OCI-LY3 (cell line): Measurements from ENCODE around the gene TMA7.

Source experiments
- H2AFZ ChIP-seq: fragments of 200-600, 300-600 bp; shearing (Covaris generic); 2 replicates; pipeline ENCODE4 v1.6.0; 2014; ENCODE audit warnings: antibody characterized with exemption, low read depth, low read length
- H3K27ac ChIP-seq: fragments of 200-600, 300-600 bp; sonication (generic); 2 replicates; pipeline ENCODE4 v1.5.1; 2014; ENCODE audit warnings: mild to moderate bottlenecking, low read length, moderate library complexity, mixed read lengths
- H3K27me3 ChIP-seq: fragments of 200-600, 300-600 bp; sonication (generic); 2 replicates; pipeline ENCODE4 v1.6.1; 2014; ENCODE audit warnings: low read depth, low read length, mixed read lengths
- H3K36me3 ChIP-seq: fragments of 200-600, 300-600 bp; sonication (generic); replicated peaks from 2 replicates; pipeline ENCODE3; 2014; ENCODE audit warnings: low read depth, low read length, mixed read lengths
- H3K4me1 ChIP-seq: fragments of 300-600, 200-600 bp; sonication (generic); 2 replicates; pipeline ENCODE4 v1.6.1; 2014; ENCODE audit warnings: low read length, mixed read lengths
- H3K4me2 ChIP-seq: fragments of 200-600, 300-600 bp; sonication (generic); 2 replicates; pipeline ENCODE4 v1.6.1; 2014; ENCODE audit warnings: low read length, mixed read lengths
- H3K4me3 ChIP-seq: fragments of 300-600, 200-600 bp; sonication (generic); 2 replicates; pipeline ENCODE4 v1.5.1; 2014; ENCODE audit warnings: antibody characterized with exemption, mild to moderate bottlenecking, low read length, moderate library complexity
- H3K79me2 ChIP-seq: fragments of 300-600, 200-600 bp; shearing (Covaris generic); 2 replicates; pipeline ENCODE4 v1.6.1; 2014; ENCODE audit warnings: mild to moderate bottlenecking, low read length, mixed read lengths
- H3K9ac ChIP-seq: fragments of 300-600, 200-600 bp; shearing (Covaris generic); 2 replicates; pipeline ENCODE4 v1.6.0; 2014; ENCODE audit warnings: mild to moderate bottlenecking, low read length, moderate library complexity
- H3K9me3 ChIP-seq: fragments of 200-600, 300-600 bp; shearing (Covaris generic); 2 replicates; pipeline ENCODE4 v1.6.1; 2014; ENCODE audit warnings: low read length, mixed read lengths; ENCODE audit not compliant: insufficient read depth
- H4K20me1 ChIP-seq: fragments of 200-600, 300-600 bp; sonication (generic); 2 replicates; pipeline ENCODE4 v1.6.1; 2016; ENCODE audit warnings: low read length, mixed read lengths; ENCODE audit not compliant: insufficient read depth
- CTCF ChIP-seq: fragments of 200-600, 300-600 bp; sonication (generic); IDR thresholded peaks from 2 replicates; pipeline ENCODE4 v1.5.1; 2014; ENCODE audit warnings: antibody characterized with exemption, low read length, low read depth
- EZH2phosphoT487 ChIP-seq: fragments of 200-600 bp; shearing (Covaris generic); IDR thresholded peaks from 2 replicates; pipeline ENCODE4 v1.6.1; 2018; ENCODE audit warnings: antibody characterized with exemption, mixed run types, low read depth

The TMA7 gene

GRCh38 chr3:48409291-48410201 lies 30.5 kb upstream of the TMA7 start:
- Histone ChIP-seq H2AFZ (no peak overlapping the region), H3K27ac (no peak overlapping the region), H3K79me2 (no peaks in the 10 kb centered on the region), H3K9ac (no peak overlapping the region), H4K20me1 (no peaks in the 10 kb centered on the region), H3K4me3 (no peak overlapping the region), H3K36me3 (peaks cover 4% of the 10 kb centered on the region), H3K4me1 (no peaks in the 10 kb centered on the region), H3K9me3 (no peaks in the 10 kb centered on the region), H3K4me2 (no peak overlapping the region), H3K27me3 (no peaks in the 10 kb centered on the region)
- TF ChIP-seq EZH2phosphoT487 (no peak), CTCF (no peak)

- no peaks in the 10 kb centered on the region for H4K20me1 ChIP-seq
- H3K36me3 ChIP-seq, result peaks cover 4% of the 10 kb centered on the region
- no peak overlapping the region for H3K4me2 ChIP-seq
- H3K4me1 ChIP-seq, result no peaks in the 10 kb centered on the region
- no peak for TF ChIP-seq CTCF
- TF ChIP-seq EZH2phosphoT487, result no peak
- H3K27me3 ChIP-seq, result no peaks in the 10 kb centered on the region
- no peak overlapping the region for H3K4me3 ChIP-seq
- no peaks in the 10 kb centered on the region for H3K79me2 ChIP-seq
- H2AFZ ChIP-seq, result no peak overlapping the region
- H3K9ac ChIP-seq, result no peak overlapping the region
- H3K9me3 ChIP-seq, result no peaks in the 10 kb centered on the region
- H3K27ac ChIP-seq, result no peak overlapping the region
Observed at GRCh38 chr3:48410205-48411040, 29.6 kb upstream of the TMA7 start.

GRCh38 chr3:48411041-48411588 lies 28.9 kb upstream of the TMA7 start:
- TF ChIP-seq EZH2phosphoT487 (no peak), CTCF (no peak)
- H2AFZ ChIP-seq, result no peak overlapping the region
- peaks cover 4% of the 10 kb centered on the region for H3K36me3 ChIP-seq
- H3K79me2 ChIP-seq, result no peaks in the 10 kb centered on the region
- no peak overlapping the region for H3K4me3 ChIP-seq
- H3K9ac ChIP-seq, result no peak overlapping the region
- H3K4me1 ChIP-seq, result no peaks in the 10 kb centered on the region
- H4K20me1 ChIP-seq, result no peaks in the 10 kb centered on the region
- no peaks in the 10 kb centered on the region for H3K9me3 ChIP-seq
- H3K4me2 ChIP-seq, result no peak overlapping the region
- H3K27ac ChIP-seq, result no peak overlapping the region
- H3K27me3 ChIP-seq, result no peaks in the 10 kb centered on the region
